Hepatocyte (in vitro differentiated cells): Measurements from ENCODE around the gene SYCE3. TPM values are rescaled to one million over a fixed set of nuclear protein-coding genes. Genes with fewer than 3 reads are reported as not detected.

Source experiments
- DNase-seq: peaks from one replicate; pipeline ENCODE4 v3.0.0-alpha.2; 2016; ENCODE audit warnings: low spot score
- H2AFZ ChIP-seq: fragments of 200-600 bp; sonication (generic); 2 replicates; pipeline ENCODE4 v1.6.0; 2016; ENCODE audit warnings: antibody characterized with exemption, mild to moderate bottlenecking
- H3K27ac ChIP-seq: fragments of 200-600 bp; sonication (generic); 2 replicates; pipeline ENCODE4 v1.5.1; 2016; ENCODE audit warnings: mild to moderate bottlenecking
- H3K27me3 ChIP-seq: fragments of 200-600 bp; sonication (generic); 2 replicates; pipeline ENCODE4 v1.6.1; 2016
- H3K36me3 ChIP-seq: fragments of 200-600 bp; sonication (generic); replicated peaks from 2 replicates; pipeline ENCODE4 v1.5.1; 2016; ENCODE audit warnings: low read depth; ENCODE audit not compliant: insufficient read depth
- H3K4me1 ChIP-seq: fragments of 200-600 bp; sonication (generic); 2 replicates; pipeline ENCODE4 v1.5.1; 2016; ENCODE audit warnings: mild to moderate bottlenecking, moderate library complexity; ENCODE audit not compliant: insufficient read depth
- H3K4me2 ChIP-seq: fragments of 200-600 bp; sonication (generic); 2 replicates; pipeline ENCODE4 v1.6.0; 2016
- H3K4me3 ChIP-seq: fragments of 200-600 bp; sonication (generic); 2 replicates; pipeline ENCODE4 v1.5.1; 2016; ENCODE audit warnings: mild to moderate bottlenecking
- H3K79me2 ChIP-seq: fragments of 200-600 bp; sonication (generic); 2 replicates; pipeline ENCODE4 v1.6.0; 2017; ENCODE audit warnings: mild to moderate bottlenecking
- H3K9me2 ChIP-seq: fragments of 200-600 bp; sonication (generic); replicated peaks from 2 replicates; pipeline ENCODE4 v1.6.0; 2017; ENCODE audit warnings: mild to moderate bottlenecking; ENCODE audit not compliant: insufficient read depth
- H3K9me3 ChIP-seq: fragments of 200-600 bp; sonication (generic); 2 replicates; pipeline ENCODE4 v1.5.1; 2016; ENCODE audit warnings: low read depth, mild to moderate bottlenecking
- H4K20me1 ChIP-seq: fragments of 200-600 bp; sonication (generic); 2 replicates; pipeline ENCODE4 v1.6.0; 2016; ENCODE audit warnings: mild to moderate bottlenecking; ENCODE audit not compliant: insufficient read depth, poor library complexity, severe bottlenecking
- CTCF ChIP-seq: fragments of 200-600 bp; sonication (generic); IDR thresholded peaks from 2 replicates; pipeline ENCODE4 v1.5.1; 2016; ENCODE audit warnings: antibody characterized with exemption, mild to moderate bottlenecking; ENCODE audit not compliant: poor library complexity
- EZH2 ChIP-seq: fragments of 200-600 bp; sonication (generic); IDR thresholded peaks from 2 replicates; pipeline ENCODE4 v1.6.1; 2016; ENCODE audit warnings: antibody characterized with exemption, mild to moderate bottlenecking, borderline replicate concordance
- EZH2phosphoT487 ChIP-seq: fragments of 200-600 bp; sonication (generic); IDR thresholded peaks from one replicate; pipeline ENCODE4 v1.6.1; 2018; ENCODE audit warnings: antibody characterized with exemption, mild to moderate bottlenecking, low read depth, moderate library complexity; ENCODE audit not compliant: unreplicated experiment, severe bottlenecking
- WGBS: methylation state at CpG from one replicate; pipeline ENCODE4 v1.1.6; 2016; ENCODE audit warnings: low lambda C conversion rate; ENCODE audit errors: missing lambda C conversion rate; 5-methylcytosine and 5-hydroxymethylcytosine counted together
- polyA plus RNA-seq: library from polyadenylated mRNA; unstranded; fragments of >200 nt; fragmentation: Nextera tagmentation; extraction: Ambion mirVana; gene quantifications from 2 replicates; pipeline ENCODE4 v1.2.1, GENCODE V29; 2016
- total RNA-seq: library from RNA; depleted of rRNA; stranded (reverse); fragments of >200 nt; gene quantifications from 2 replicates; pipeline ENCODE4 v1.2.3, GENCODE V29; 2014

The SYCE3 gene
- total and polyA plus RNA-seq, 2 experiments from 2014 or later: 1.4 TPM; not detected in 1

DNA sequence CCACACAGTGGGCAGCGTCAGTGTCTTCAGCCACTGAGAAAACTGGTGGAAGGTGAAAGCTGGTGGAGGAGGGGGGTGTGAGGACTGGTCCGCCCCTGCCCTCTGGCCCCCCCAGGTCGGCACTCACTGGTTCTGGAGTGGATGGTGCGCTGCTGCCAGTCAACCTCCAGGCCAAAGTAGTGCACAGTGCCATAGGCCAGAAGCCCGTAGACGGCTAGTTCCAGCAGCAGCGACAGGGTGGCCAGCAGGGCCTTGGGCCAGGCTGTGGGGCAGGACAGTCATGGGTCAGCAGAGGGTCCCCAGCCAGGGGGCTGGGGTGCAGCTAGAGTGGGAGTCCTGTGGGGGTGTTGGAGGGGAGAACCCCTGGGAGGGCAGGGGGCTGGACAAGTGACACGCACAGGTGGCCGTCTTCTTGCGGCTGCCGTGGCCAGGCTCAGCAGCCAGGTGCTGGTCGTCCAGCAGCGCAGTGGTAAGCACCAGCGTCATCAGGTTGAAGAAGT, 57.4 kb downstream of the SYCE3 start:
- peaks cover 34% of the 10 kb centered on the region for H3K79me2 ChIP-seq
- no peaks in the 10 kb centered on the region for H3K9me2 ChIP-seq
- peak; percentile 3 for DNase-seq
- WGBS: 96% methylated on average over 8 of the region's 14 CpGs
- no peak for TF ChIP-seq EZH2phosphoT487
- H3K27me3 ChIP-seq: no peaks in the 10 kb centered on the region
- H3K36me3 ChIP-seq: no peaks in the 10 kb centered on the region
- peaks cover 14% of the 10 kb centered on the region for H3K4me1 ChIP-seq
- no peak overlapping the region for H3K27ac ChIP-seq
- H2AFZ ChIP-seq: no peak overlapping the region
- no peaks in the 10 kb centered on the region for H4K20me1 ChIP-seq
- H3K9me3 ChIP-seq: no peaks in the 10 kb centered on the region
- H3K4me2 ChIP-seq: no peak overlapping the region
- H3K4me3 ChIP-seq: no peak overlapping the region

DNA sequence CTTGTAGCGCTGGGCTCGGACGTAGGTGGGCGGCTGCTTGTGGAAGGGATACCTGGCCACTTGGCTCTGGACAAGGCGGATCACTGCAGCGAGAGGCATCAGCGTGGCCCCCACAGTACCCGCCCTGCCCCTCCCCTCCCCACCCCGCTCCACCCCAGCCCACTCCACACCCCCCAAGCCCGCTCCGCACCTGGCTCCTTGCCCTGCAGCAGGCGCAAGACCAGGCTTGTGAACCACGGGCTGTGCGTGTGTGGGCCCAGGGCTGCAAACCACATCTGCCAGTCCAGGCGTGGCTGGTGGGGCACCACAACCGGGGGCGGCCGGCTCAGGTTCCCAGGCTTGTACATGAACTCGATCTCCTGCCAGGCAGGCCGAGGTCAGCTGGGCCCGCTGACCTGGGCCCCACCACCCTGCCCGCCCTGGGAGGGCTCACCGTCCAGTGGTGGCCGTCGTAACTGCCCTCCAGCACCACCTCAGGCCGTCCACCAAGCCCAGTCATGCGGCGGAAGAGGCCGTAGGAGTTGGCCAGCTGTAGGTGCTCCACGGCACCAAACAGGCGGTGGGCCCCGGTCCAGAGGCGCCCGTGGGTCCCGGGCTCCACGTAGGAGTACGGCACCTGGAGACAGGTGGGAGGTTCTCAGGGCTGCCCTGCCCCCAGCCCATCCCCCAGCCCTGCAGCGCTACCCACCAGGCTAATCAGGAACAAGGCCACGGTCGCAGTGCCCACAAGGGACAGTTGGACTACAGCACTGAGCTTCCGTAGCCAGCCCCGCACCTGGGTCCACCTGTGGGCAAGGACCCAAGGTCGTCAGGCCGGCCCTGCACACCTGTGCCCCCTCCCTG, 58.1 kb downstream of the SYCE3 start:
- H3K36me3 ChIP-seq: no peaks in the 10 kb centered on the region
- H3K4me2 ChIP-seq: no peak overlapping the region
- no peak overlapping the region for H2AFZ ChIP-seq
- DNase-seq: peak; percentile 9
- H3K79me2 ChIP-seq: peaks cover 27% of the 10 kb centered on the region
- no peak overlapping the region for H3K27ac ChIP-seq
- H3K27me3 ChIP-seq: no peaks in the 10 kb centered on the region
- 98% methylated on average over 25 of the region's 44 CpGs for WGBS
- H3K9me3 ChIP-seq: no peaks in the 10 kb centered on the region
- H3K4me1 ChIP-seq: peaks cover 13% of the 10 kb centered on the region
- TF ChIP-seq EZH2 (no peak), EZH2phosphoT487 (no peak), CTCF (no peak)
- no peaks in the 10 kb centered on the region for H3K9me2 ChIP-seq
- no peaks in the 10 kb centered on the region for H4K20me1 ChIP-seq
- no peak overlapping the region for H3K4me3 ChIP-seq

- Histone ChIP-seq H2AFZ (no peak overlapping the region), H3K4me2 (no peak overlapping the region), H3K79me2 (peaks cover 17% of the 10 kb centered on the region), H4K20me1 (no peaks in the 10 kb centered on the region), H3K9me3 (no peaks in the 10 kb centered on the region), H3K4me1 (peaks cover 4% of the 10 kb centered on the region), H3K27me3 (no peaks in the 10 kb centered on the region), H3K9me2 (no peaks in the 10 kb centered on the region), H3K4me3 (no peak overlapping the region), H3K27ac (no peak overlapping the region), H3K36me3 (no peaks in the 10 kb centered on the region)
- peak; percentile 8 for DNase-seq
- 99% methylated on average over 14 of the region's 26 CpGs for WGBS
- no peak for TF ChIP-seq EZH2
- no peak for TF ChIP-seq CTCF
- TF ChIP-seq EZH2phosphoT487: no peak
These were observed 59.1 kb downstream of the SYCE3 start for GRCh38 chr22:50503475-50504145.
